ENCODE results near the gene GHITM. TPM values are rescaled to one million over a fixed set of nuclear protein-coding genes. Genes with fewer than 3 reads are reported as not detected.
"Not testable (repeated sequence)": the region's sequence is repeated elsewhere in the genome, so short reads cannot be mapped to it uniquely, and the experiment has no call there.

Gene GHITM
- total and polyA plus RNA-seq, 2 of the 13 experiments (the other 11 are each of a cell fraction or from before 2014, with no cell fraction given), result 163 to 212 TPM

DNA sequence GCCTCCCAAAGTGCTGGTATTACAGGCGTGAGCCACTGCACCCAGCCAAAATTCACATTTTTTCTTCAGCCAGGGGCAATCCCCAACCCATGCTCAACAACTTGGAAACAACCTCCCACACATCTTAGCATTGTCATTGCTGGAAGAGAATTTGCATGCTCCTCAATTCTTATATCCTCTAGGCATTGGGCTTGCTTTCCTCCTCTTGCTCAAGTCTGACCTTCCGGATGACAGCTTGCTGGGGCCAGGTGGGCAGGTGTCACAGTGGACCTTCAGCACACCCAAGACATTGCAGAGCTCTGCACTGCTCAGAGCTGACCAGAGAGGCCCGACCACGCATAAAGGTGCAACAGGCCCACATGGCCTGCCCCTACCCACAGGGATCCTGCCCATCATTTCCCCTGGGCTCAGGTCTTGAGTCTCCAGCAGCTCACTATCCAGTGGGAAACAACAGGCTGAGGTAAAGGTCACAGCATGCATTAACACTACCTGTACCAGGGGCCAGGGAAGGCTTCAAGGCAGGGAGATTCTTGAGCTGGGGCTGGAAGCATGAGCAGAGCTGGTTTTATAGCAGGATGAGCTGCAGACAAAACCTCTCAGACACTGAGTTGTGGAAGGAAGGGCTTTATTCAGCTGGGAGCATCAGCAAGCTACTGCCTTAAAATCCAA is 27.4 kb downstream of the GHITM start (continued):
- TF ChIP-seq, protein P1, sequence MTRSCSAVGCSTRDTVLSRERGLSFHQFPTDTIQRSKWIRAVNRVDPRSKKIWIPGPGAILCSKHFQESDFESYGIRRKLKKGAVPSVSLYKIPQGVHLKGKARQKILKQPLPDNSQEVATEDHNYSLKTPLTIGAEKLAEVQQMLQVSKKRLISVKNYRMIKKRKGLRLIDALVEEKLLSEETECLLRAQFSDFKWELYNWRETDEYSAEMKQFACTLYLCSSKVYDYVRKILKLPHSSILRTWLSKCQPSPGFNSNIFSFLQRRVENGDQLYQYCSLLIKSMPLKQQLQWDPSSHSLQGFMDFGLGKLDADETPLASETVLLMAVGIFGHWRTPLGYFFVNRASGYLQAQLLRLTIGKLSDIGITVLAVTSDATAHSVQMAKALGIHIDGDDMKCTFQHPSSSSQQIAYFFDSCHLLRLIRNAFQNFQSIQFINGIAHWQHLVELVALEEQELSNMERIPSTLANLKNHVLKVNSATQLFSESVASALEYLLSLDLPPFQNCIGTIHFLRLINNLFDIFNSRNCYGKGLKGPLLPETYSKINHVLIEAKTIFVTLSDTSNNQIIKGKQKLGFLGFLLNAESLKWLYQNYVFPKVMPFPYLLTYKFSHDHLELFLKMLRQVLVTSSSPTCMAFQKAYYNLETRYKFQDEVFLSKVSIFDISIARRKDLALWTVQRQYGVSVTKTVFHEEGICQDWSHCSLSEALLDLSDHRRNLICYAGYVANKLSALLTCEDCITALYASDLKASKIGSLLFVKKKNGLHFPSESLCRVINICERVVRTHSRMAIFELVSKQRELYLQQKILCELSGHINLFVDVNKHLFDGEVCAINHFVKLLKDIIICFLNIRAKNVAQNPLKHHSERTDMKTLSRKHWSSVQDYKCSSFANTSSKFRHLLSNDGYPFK (CRISPR knock-in tag; IDR thresholded peaks at IDR 0.05; ENCODE audit: borderline replicate concordance), result no peak
- TF ChIP-seq, protein P2, sequence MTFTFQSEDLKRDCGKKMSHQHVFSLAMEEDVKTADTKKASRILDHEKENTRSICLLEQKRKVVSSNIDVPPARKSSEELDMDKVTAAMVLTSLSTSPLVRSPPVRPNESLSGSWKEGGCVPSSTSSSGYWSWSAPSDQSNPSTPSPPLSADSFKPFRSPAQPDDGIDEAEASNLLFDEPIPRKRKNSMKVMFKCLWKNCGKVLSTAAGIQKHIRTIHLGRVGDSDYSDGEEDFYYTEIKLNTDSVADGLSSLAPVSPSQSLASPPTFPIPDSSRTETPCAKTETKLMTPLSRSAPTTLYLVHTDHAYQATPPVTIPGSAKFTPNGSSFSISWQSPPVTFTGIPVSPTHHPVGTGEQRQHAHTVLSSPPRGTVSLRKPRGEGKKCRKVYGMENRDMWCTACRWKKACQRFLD (CRISPR knock-in tag; IDR thresholded peaks at IDR 0.05; ENCODE audit: borderline replicate concordance), result no peak
- no peak for TF ChIP-seq THYN1 (CRISPR knock-in tag; IDR thresholded peaks at IDR 0.05; ENCODE audit: borderline replicate concordance, low read depth)
- TF ChIP-seq, protein P3, sequence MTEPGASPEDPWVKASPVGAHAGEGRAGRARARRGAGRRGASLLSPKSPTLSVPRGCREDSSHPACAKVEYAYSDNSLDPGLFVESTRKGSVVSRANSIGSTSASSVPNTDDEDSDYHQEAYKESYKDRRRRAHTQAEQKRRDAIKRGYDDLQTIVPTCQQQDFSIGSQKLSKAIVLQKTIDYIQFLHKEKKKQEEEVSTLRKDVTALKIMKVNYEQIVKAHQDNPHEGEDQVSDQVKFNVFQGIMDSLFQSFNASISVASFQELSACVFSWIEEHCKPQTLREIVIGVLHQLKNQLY (CRISPR knock-in tag; IDR thresholded peaks at IDR 0.05), result no peak
- no peak for TF ChIP-seq KLF16 (CRISPR knock-in tag; IDR thresholded peaks at IDR 0.05)
- no peak for TF ChIP-seq ZNF570 (CRISPR knock-in tag; IDR thresholded peaks at IDR 0.05; ENCODE audit: borderline replicate concordance)
- TF ChIP-seq ZNF564 (CRISPR knock-in tag; IDR thresholded peaks at IDR 0.05), result no peak
- no peak for TF ChIP-seq ZNF225 (CRISPR knock-in tag; IDR thresholded peaks at IDR 0.05)
- TF ChIP-seq NFKB2 (CRISPR knock-in tag; IDR thresholded peaks at IDR 0.05; ENCODE audit: borderline replicate concordance), result no peak
- TF ChIP-seq ZNF615 (CRISPR knock-in tag; IDR thresholded peaks at IDR 0.05; ENCODE audit: borderline replicate concordance), result no peak

DNA sequence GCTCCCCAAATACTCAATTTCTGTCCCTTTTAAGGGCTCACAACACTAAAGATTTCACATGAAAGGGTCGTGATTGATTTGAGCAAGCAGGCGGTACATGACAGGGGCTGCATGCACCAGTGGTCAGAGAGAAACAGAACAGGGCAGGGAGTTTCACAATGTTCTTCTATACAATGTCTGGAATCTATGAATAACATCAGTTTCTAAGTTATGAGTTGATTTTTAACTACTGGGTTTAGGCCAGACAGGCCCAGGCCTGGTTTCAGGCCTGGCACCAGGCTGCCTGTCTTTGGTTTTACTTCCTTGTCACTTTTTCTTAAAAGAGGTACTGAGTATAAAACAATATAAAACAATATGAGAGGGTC is 28.0 kb downstream of the GHITM start:
- CTCF ChIA-PET (ENCODE audit: low intra/inter-chr PET ratio, low total read pairs); DNase-seq (ENCODE audit: low spot score); H3K27ac ChIP-seq (ENCODE audit: extremely low read length, insufficient read depth, low read length); H3K9me3 ChIP-seq (ENCODE audit: low read length); POLR2A ChIA-PET; intact Hi-C loops (cut with micrococcal nuclease; ENCODE audit: unreplicated experiment); H3K4me3 ChIP-seq (replicated peaks in 1 of 3; ENCODE audit: insufficient read depth in 1 of 3, low read depth in 2 of 3, low read length in 3 of 3); H4K20me1 ChIP-seq (ENCODE audit: insufficient read depth, low read length); H3K4me2 ChIP-seq (ENCODE audit: low read depth, low read length); H2AFZ ChIP-seq (ENCODE audit: low read length); ATAC-seq; BruUV-seq (replicated peaks); H3K9ac ChIP-seq (ENCODE audit: insufficient read depth, low read depth, low read length); H3K79me2 ChIP-seq (ENCODE audit: insufficient read depth, low read length); in situ Hi-C loops (cut with HindIII; ENCODE audit: extremely low pct_ligation_motif_present, low pct_unique_long_range_greater_than_20kb); H3K36me3 ChIP-seq (replicated peaks in 1 of 2; ENCODE audit: control insufficient read depth in 1 of 2, insufficient read depth in 2 of 2, low read length in 2 of 2); H3K27me3 ChIP-seq (ENCODE audit: control insufficient read depth in 1 of 2, insufficient read depth in 2 of 2, low read length in 2 of 2); FAIRE-seq: not testable (repeated sequence)
- peaks cover 10% of the 10 kb centered on the region for H3K4me1 ChIP-seq (ENCODE audit: insufficient read depth, low read length)
- 19% methylated on average over 2 of the region's 2 CpGs for WGBS (ENCODE audit: low lambda C conversion rate)

DNA sequence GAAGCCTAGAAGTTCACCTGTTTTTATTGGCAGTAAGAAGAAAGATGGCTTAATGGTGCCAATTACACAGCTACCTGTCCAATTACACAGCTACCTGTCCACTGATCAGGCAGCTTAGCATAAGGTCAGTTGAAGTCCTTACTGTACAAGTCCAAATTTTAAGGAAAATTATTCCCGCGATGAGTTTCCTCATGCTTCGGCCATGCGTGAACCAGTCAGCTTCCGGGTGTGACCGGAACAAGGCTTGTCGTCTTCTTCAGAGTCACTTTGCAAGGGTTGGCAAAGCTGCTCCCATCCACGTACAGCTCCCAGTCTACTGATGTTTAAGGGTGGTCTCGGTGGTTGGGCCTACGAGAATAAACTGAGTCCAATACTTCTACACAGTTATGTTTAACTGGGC is 29.1 kb downstream of the GHITM start:
- H3K4me3 ChIP-seq (replicated peaks in 1 of 3; ENCODE audit: insufficient read depth in 1 of 3, low read depth in 2 of 3, low read length in 3 of 3); H4K20me1 ChIP-seq (ENCODE audit: insufficient read depth, low read length); H3K9me3 ChIP-seq (ENCODE audit: low read length); FAIRE-seq; H2AFZ ChIP-seq (ENCODE audit: low read length); H3K27ac ChIP-seq (ENCODE audit: extremely low read length, insufficient read depth, low read length); H3K36me3 ChIP-seq (replicated peaks in 1 of 2; ENCODE audit: control insufficient read depth in 1 of 2, insufficient read depth in 2 of 2, low read length in 2 of 2); H3K79me2 ChIP-seq (ENCODE audit: insufficient read depth, low read length); H3K9ac ChIP-seq (ENCODE audit: insufficient read depth, low read depth, low read length); H3K4me2 ChIP-seq (ENCODE audit: low read depth, low read length); intact Hi-C loops (cut with micrococcal nuclease; ENCODE audit: unreplicated experiment); DNase-seq (ENCODE audit: low spot score); BruUV-seq (replicated peaks); in situ Hi-C loops (cut with HindIII; ENCODE audit: extremely low pct_ligation_motif_present, low pct_unique_long_range_greater_than_20kb); POLR2A ChIA-PET; ATAC-seq; CTCF ChIA-PET (ENCODE audit: low intra/inter-chr PET ratio, low total read pairs): not testable (repeated sequence)
- WGBS (ENCODE audit: low lambda C conversion rate), result 83% methylated on average over 10 of the region's 10 CpGs
- peaks cover 1 to 16% of the 10 kb centered on the region in 2 experiments; a peak in 4 of 5 replicates for H3K27me3 ChIP-seq (ENCODE audit: control insufficient read depth in 1 of 2, insufficient read depth in 2 of 2, low read length in 2 of 2)
- peaks cover 18% of the 10 kb centered on the region for H3K4me1 ChIP-seq (ENCODE audit: insufficient read depth, low read length)

Data from HepG2 (cell line).